ENCODE data around the gene CLIP2. TPM values are rescaled to one million over a fixed set of nuclear protein-coding genes. Genes with fewer than 3 reads are reported as not detected.
A peak's percentile ranks its signal among the peaks of the same experiment; 100 is the strongest.
"Not testable (repeated sequence)": the region's sequence is repeated elsewhere in the genome, so short reads cannot be mapped to it uniquely, and the experiment has no call there.

Gene CLIP2
- total RNA-seq, 1 experiment from 2014 or later = 18.8 TPM

- no peak for DNase-seq (ENCODE audit: low read depth)
These were observed 114.5 kb downstream of the CLIP2 start for GRCh38 chr7:74403521-74404387.

- DNase-seq (ENCODE audit: low read depth) = no peak
These were observed 115.1 kb downstream of the CLIP2 start for GRCh38 chr7:74404388-74404700.

GRCh38 chr7:74404741-74405140, 115.5 kb downstream of the CLIP2 start:
- DNase-seq (ENCODE audit: low read depth) = no peak

- DNase-seq (ENCODE audit: low read depth) = no peak
These were observed 116.1 kb downstream of the CLIP2 start for GRCh38 chr7:74405191-74405898.

GRCh38 chr7:74405899-74406512, 116.8 kb downstream of the CLIP2 start:
- DNase-seq (ENCODE audit: low read depth) = no peak

GRCh38 chr7:74407958-74408357, 118.8 kb downstream of the CLIP2 start:
- no peak for DNase-seq (ENCODE audit: low read depth)

- DNase-seq (ENCODE audit: low read depth) = no peak
These were observed 120.4 kb downstream of the CLIP2 start for GRCh38 chr7:74409571-74409970.

- no peak for DNase-seq (ENCODE audit: low read depth)
These were observed 121.6 kb downstream of the CLIP2 start for GRCh38 chr7:74410772-74411171.

GRCh38 chr7:74411571-74411970, 122.4 kb downstream of the CLIP2 start:
- not testable (repeated sequence) for DNase-seq (ENCODE audit: low read depth)

GRCh38 chr7:74412056-74412455, 122.8 kb downstream of the CLIP2 start:
- DNase-seq (ENCODE audit: low read depth) = no peak

GRCh38 chr7:74412603-74413002, 123.4 kb downstream of the CLIP2 start:
- DNase-seq (ENCODE audit: low read depth) = peak; percentile 44

- DNase-seq (ENCODE audit: low read depth) = not testable (repeated sequence)
These were observed 125.6 kb downstream of the CLIP2 start for GRCh38 chr7:74414595-74415333.

GRCh38 chr7:74417419-74417971, 128.3 kb downstream of the CLIP2 start:
- DNase-seq (ENCODE audit: low read depth) = peak; percentile 69

GRCh38 chr7:74418076-74418475, 128.9 kb downstream of the CLIP2 start:
- no peak for DNase-seq (ENCODE audit: low read depth)

GRCh38 chr7:74418538-74418937, 129.3 kb downstream of the CLIP2 start:
- no peak for DNase-seq (ENCODE audit: low read depth)

- not testable (repeated sequence) for DNase-seq (ENCODE audit: low read depth)
These were observed 130.0 kb downstream of the CLIP2 start for GRCh38 chr7:74419232-74419631.

- no peak for DNase-seq (ENCODE audit: low read depth)
These were observed 130.8 kb downstream of the CLIP2 start for GRCh38 chr7:74420006-74420405.

- no peak for DNase-seq (ENCODE audit: low read depth)
These were observed 135.2 kb downstream of the CLIP2 start for GRCh38 chr7:74424291-74424880.

- no peak for DNase-seq (ENCODE audit: low read depth)
These were observed 138.8 kb downstream of the CLIP2 start for GRCh38 chr7:74428023-74428422.

- peak; percentile 81 for DNase-seq (ENCODE audit: low read depth)
These were observed 140.0 kb downstream of the CLIP2 start for GRCh38 chr7:74429153-74429747.

GRCh38 chr7:74430409-74430808, 141.2 kb downstream of the CLIP2 start:
- peak; percentile 57 for DNase-seq (ENCODE audit: low read depth)
